NAMALWA (cell line): Measurements from ENCODE around the gene LYRM4.

Experiments used
- DNase-seq: peaks from one replicate; pipeline ENCODE4 v3.0.0-alpha.2; 2015; ENCODE audit warnings: low spot score

The LYRM4 gene

DNA sequence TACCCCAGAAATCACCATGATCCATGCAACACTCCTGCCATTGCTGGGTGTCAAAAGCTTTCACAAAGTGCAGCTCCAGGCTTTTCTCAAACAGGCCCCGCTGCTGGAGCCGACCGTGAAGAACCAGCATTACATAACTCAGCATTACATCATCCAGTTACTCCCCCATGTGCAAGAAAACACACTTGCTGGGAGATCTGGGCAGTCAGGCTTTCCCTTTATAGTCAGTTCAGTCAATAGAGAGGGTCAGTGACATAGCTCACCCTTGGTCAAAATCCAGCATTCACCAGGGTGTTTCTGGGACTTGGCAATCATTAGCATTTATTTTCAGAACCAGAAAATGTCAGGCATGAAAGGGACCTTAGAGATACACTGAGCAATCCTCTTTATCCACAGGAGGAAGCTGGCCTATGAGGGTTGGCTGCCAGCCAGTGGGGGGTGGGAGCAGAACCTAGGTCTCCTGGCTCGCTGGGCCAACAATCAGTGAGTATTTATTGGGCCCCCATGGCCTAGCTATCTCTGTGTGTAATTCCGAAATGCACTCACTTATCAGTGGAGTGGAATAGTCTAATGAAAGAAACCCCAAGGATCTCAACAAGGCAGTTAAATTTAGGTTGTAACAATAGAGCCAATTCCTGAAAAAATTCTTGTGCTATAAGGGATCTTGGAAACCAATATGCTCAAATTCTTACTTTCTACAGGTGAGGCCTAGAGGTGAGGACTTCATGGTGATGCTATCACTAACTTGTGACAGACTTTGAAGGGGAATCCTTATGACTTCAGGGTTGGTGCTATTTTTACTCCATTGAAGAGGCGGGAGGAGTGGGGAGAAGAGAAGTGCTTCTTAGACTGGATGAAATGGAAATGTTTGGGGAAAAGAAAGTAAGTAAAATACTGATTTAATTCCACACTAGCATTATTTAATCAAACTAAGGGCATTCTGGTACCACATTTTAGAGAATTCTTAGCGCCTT, 54.6 kb downstream of the LYRM4 start:
- DNase-seq, result no peak

DNA sequence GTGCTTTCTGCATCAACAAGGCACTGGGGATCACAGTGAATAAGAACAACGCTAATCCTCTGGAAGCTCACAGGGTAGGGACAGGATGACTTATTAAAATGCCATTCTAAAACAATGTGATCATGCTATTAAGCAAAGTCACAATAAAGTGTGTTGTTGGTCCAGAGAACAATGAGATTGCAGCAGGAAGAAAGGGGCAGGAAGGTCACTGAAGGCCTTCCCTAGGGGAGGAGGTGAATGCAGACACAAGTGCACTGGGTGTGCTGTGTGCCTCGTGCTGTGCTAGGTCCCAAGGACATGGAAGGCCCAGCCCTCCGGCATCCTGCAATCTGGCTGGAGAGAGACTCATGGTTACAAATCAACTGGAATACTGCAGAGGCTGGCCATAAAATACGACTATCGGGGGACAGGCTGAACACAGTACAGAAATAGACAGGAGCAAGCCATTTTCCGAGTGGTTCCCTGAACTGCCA, 55.7 kb downstream of the LYRM4 start:
- DNase-seq, result no peak

DNA sequence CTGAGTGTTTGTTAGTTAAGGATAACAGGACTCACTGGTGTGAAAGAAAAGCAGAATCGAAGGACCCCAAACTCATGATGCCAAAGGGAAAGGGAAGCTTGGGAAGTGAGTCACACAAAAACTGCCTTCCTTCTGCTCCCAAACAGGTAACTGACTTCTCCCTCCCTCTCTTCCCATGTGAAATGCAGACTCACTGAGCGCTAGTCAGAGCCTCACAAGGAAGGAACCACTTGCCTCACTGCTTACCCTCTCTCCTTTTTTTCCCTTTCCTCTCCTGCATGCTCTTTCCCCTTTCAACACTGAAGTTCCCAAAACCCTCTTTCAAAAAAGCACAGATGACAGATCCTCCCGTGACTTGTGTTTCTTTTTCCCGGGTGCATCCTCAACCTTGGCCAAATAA, 56.4 kb downstream of the LYRM4 start:
- no peak for DNase-seq

DNA sequence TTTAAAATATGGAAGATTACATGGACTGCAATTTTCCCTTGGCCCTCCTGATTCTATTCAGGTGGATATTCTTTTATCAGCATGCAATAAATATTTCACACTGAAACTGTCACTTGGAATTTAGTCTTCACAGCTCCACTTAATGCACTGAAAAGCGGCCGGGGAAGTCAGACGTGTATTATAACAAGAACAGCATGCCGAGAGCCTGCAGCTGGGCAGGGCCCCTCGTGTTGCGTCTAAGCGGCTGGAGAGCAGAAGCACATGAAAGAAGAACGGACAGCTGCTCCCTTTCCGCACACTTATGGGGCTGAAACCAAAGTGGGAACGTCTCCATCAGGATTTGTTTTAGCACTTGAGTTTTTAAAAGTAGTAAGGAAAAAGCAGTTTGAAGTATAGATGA, 57.2 kb downstream of the LYRM4 start:
- no peak for DNase-seq

DNA sequence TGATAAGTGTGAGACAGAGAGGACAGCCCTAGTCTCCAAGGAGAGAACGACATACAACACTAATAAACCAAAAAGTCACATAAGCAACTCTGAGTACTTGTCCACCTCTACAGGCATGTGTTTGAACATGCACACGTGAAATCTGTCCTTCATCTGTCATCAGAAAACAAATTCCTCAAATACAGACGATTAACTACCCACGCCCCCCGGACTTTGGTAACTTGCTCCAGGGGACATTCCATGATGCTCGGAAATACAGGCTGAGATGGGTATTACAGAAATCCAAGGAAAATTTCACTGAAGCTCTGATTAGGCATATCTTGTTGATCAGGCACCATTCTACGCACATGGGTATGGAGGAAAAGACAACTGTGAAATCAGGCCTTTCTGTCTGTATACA, 57.8 kb downstream of the LYRM4 start:
- DNase-seq, result no peak

DNA sequence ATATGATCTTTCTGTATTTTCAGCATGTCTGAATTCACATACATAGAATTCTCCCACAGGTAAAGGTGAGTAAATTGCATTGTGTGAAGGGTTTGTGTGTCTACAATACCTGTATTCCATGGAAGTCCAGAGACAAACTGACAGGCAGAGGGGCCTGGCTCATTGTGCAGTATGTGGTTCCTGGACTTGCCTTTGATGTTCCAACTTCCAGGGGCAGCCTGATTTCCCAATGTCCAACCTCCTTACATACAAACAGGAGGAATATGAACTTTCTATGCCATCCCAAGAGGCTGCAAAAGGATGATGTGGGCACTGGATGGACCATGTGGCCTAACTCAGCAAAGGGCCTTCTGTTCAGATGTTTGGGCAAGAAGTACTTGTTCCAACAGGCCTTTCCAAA, 58.5 kb downstream of the LYRM4 start:
- no peak for DNase-seq

DNA sequence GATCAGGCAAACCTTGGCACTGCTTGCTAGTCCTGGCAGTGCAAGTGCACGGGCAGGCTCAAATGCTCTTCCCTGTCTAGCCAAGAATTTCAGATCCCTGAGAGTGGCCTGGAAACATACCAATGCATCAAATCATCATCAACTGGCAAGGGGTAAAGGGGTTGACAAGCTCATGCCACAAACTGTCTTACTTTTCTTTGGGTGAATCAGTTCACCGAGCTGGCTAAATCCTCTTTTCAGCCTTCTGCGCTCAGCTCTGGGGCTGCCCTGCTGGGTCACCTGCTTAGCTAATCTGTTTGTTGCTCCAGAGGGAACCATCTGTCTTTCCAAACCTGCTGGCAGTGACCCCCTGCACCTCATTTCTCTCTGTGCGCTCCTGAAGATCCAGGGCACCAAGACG, 59.5 kb downstream of the LYRM4 start:
- DNase-seq, result no peak

DNA sequence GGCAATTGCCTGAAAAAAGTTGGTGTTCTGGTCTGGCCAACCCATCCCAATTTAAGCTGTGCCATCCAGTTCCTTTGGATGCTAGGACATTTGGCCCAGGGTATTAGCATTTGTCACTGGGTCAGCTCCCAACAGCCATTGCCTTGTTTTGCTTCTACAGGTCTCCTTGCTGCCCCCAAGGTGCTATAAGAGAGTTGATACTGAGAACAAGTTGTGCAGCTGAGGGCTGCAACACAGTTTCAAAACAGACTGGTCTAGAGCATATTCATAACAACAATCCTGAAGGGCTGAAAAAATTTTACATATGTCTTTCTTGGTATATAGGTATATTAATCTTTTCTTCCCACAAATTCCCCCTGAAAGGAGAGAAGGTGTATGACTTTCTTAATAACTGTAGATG, 61.0 kb downstream of the LYRM4 start:
- DNase-seq, result no peak

DNA sequence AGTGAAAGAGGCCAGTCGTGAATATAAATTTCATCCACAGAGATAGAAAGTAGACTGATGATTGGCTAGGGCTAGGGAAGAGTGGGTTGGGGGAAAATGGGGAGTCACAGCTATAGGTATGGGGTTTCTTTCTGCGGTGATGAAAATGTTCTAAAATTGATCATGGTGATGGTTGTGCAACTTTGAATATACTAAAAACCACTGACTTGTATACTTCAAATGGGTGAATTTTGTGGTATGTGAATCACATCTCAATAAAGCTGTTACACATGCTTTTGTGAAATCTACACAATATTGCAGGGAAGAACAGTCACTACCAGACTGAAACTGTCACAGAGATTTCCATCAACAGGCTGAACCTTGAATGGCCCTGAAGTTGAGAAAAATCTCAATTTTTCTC, 61.5 kb downstream of the LYRM4 start:
- no peak for DNase-seq

DNA sequence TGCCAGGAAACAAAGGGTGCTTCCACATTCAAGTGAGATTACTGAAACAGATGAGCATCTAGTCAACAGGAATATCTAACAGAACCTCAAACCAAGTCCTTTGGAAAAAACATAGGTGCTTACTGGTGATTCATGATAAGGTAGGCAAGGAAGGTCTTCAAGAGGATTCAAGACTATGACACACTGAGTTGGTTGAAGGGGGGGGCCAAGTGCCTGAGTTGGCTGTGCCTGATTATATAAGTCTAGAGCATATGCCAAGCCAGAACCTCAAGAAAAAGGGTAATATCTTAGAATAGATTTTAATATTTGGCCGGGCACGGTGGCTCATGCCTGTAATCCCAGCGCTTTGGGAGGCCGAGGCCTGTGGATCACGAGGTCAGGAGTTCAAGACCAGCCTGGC, 63.7 kb downstream of the LYRM4 start:
- no peak for DNase-seq

DNA sequence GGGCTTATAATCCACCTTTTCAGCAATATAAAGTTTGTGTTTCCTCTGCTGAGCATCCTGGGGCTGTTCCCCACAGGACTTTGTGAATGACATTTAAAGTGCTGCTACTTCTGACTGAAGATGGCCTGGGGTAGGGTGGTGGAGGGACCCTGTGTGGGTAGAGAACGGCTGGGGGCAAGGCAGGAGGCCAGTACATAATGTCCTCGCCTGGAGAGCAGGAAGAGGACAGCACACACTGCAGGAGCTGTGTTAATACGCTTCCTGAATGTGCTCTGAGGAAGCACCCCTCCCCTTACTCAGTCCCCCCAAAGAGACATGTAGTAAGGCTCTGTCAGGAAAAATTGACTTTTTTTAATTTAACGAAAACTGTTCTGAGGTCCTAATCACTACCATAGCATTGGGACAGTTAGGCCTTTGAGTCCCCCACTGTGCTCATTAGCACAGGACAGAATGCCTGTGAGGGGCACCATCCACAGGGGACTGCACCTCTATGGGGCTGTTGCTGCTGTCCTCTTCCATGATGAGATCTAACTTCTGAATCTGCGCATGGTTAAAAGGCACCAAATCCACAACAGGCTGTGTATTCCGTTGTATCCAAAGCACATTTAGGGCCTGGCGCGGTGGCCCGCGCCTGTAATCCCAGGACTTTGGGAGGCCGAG, 68.5 kb downstream of the LYRM4 start:
- DNase-seq, result no peak

DNA sequence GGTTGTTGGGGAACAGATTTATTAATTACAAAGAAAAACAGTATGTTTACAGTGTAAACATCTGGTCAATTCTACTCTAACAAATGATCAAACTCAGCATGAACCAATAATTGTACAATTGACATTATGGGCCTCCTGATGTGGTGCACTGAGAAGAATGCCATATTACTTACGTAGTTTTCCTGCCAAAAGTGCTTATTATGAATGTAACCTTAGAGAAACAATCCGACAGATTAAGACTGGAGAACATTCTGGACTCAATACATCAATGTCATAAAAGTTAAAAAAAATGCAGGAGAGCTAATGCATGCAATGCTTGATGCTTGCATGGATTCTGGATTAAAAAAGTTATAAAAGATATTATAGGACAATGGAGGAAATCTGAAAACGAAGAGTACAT, 69.0 kb downstream of the LYRM4 start:
- no peak for DNase-seq

DNA sequence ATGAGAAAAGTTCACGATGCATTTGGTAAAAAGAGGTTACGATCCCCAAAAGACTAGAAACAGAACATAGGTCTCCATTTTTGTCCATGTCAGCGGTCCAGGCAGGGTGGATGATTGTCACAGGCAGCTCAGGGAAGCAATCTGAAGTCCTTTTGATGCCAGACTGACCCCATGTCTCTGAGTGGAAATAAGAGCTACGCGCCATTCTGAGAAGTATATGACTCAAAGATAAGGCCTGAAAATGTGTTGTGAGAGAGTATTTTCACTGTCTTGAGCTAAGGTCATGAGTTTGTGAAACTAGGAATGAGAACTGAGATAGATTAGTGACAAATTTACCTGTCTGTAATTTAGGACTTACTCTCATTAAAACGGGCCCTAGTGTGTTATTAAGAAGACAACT, 69.5 kb downstream of the LYRM4 start:
- DNase-seq, result no peak

DNA sequence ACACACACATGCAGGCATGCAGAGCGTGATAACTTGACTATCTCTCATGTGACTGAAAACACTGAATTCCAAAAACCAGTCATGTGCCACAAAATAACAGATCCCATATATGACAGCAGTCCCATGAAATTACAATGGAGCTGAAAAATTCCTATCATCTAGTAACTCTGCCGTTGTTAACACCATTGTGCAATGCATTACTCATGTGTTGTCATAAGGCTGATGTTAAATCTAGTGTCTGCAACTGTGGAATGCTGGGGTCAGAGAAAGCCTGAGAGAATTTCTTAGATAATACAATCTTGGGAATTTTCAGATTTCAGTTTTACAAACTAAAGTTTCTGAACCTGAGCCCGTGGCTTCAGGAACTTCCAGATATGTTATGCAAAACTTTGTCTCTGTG, 70.2 kb downstream of the LYRM4 start:
- no peak for DNase-seq

DNA sequence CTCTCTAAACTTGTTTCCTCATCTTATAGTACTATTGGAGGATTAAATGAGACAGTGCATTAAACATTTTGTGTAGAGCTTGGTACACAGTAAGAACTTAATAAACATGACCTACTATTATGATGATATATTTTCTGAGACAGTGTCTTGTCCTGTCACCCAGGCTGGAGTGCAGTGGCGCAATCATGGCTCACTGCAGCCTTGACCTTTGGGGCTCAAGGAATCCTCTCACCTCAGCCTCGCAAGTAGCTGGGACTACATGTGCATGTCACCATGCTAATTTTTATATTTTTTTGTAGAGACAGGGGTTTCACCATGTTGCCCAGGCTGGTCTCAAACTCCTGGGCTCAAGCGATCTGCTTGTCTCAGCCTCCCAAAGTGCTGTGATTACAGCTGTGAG, 72.1 kb downstream of the LYRM4 start:
- DNase-seq, result no peak

DNA sequence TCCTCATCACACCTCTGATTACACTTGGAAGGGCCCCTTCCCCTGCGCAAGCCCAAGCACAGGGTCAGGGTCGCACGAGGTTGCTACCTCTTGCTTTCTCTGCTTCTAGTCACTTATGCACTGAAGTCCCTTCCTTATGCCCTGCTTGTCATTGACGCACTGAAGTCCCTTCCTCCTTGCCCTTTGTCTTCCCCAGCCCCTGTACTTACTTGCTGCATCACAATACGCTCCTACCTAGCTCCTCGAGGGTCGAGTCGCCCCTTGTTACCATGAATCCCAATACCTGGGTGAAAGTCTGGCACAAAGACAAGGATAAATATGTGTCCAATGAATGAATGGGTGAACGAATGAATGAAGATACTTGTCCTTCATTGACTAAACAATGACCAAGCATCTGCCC, 75.9 kb downstream of the LYRM4 start:
- DNase-seq, result no peak

DNA sequence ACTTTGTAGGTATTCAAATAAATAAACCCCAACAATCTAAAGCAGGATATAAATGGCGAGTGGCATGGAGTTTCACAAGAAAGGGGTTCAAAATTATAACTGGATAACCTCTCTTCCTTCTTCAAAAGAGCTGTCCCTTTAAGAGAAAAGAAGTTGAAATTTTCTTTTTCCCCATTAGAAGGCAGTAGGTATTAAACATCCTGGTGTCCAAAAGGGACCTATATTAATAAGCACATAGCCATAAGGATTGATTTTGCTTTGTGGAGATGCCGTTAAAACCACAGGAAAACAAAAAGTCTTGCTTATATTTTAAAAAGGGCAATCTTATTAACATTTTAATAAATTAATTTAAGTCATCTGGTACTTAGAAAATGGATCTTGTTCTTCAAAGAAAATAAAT, 76.5 kb downstream of the LYRM4 start:
- DNase-seq, result no peak

DNA sequence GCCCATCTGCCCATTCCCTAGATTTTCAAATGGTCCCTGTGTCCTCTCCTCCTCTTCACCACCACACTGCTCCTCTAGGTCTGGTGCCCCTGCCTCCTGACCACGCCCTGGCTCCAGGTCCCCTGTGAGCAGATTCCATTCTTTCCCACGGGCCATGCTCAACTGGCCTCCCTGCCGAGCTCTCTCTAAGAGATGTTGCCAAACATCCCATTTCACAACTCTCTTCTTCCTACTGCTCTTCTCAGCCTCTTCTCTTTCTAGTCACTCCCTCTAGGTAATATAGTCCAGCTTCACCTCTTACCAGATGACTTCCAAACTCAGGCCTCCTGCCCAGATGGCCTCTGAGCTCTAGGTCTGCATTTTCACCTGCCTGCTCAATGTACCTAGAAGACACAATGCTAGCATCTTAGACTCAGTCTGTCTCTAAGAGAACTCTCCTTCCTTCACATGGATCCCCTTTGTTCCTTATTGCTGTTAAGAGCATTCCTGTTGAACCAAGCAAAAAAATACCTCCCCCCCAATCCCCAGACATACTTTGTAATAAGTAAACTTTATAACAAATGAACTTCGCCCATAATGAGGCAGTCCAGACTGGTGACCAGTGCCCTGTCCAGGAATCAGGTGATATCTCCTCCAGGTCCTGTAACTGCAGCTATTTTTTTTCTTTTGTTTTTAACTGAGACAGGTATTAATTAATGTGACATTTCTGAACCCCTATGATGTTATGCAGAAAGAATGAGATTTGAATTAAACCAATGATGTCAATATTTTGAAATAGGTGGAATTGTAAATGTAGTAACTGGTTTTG, 79.0 kb downstream of the LYRM4 start:
- DNase-seq, result no peak

DNA sequence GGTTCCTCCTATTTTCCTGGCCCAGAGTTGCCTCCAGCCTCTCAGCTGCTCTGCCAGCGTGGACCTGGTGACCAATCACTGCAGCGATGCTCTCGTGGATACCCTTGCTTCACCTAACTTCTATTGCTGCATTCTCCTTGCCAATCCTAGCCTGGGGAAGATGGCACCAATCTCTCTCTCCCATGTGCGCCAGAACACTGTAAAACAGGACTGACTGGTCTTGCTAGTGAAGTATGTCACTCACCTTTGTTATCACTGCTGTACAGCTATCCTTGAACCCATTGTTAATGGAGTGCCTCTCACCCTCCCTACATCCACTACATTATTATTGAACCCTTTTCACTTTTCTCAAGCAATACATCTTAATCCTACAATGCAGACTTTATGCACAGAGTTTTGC, 80.1 kb downstream of the LYRM4 start:
- no peak for DNase-seq

DNA sequence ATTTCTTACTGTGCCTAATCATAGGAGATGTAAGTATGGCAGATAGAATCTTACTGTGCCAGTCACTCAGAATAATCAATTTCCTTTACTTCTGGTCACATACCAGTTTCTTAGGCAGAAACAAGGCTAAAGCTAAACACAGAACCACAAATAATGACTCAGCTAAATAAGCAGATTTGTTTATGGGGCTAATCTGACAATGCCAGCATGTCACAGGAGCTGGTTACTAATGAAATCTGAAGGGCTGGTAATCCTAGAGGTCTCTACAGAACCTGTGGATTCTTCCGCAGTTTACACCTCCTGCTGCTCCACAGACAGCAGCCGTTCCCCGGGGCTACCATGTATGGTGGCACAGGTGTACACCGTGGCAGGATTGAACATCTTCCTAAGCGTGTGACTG, 80.8 kb downstream of the LYRM4 start:
- no peak for DNase-seq

DNA sequence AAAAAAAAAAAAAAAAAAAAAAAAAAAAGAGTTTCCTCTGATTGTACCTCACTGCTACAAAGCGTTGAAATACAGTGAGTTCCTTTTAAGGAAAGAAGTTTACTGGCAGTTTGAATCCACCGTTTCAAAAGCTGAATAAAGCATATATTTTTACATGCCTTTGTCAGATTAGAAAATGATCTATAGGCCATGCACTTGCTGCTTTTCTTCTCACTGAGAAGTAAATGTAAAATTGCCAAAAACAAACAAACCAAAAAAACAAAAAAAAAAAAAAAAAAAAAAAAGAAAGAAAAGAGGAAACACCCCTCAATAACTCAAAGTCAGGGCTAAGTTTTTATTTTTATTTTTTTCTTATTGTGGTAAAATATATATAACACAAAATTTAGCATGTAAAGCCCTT, 81.9 kb downstream of the LYRM4 start:
- no peak for DNase-seq

DNA sequence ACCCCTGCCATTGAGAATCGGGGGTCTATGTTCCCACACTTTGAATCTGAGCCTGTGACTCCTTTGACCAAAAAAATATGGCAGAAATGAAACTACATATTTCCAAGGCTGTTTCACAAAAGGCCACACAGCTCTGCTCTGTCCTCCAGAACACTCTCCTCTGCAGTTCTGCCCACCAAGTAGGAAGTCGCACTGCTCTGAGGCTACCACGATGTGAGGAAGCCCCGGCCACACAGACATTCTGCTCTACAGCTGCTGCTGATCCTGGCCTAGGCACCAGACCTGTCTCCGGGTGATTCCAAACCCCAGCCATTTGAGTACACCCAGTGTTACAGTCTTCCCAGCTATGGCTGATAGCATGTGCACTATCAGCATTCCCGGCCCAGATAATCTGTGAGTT, 85.1 kb downstream of the LYRM4 start:
- no peak for DNase-seq
